Inflammatory macrophage treated with lipopolysaccharide for 1 hour (primary cell): ENCODE results near the gene PLN.

Experiments used
- DNase-seq, 2 donors: peaks; one replicate each; pipeline ENCODE4 v3.0.0-alpha.2; 2020 to 2022

The PLN gene

GRCh38 chr6:118548136-118548535 lies at the start of gene PLN:
TSS of gene PLN (plus strand) at chr6:118548296. CDS start at chr6:118558922, 10,626 bp downstream.
- DNase-seq = no peak

DNA sequence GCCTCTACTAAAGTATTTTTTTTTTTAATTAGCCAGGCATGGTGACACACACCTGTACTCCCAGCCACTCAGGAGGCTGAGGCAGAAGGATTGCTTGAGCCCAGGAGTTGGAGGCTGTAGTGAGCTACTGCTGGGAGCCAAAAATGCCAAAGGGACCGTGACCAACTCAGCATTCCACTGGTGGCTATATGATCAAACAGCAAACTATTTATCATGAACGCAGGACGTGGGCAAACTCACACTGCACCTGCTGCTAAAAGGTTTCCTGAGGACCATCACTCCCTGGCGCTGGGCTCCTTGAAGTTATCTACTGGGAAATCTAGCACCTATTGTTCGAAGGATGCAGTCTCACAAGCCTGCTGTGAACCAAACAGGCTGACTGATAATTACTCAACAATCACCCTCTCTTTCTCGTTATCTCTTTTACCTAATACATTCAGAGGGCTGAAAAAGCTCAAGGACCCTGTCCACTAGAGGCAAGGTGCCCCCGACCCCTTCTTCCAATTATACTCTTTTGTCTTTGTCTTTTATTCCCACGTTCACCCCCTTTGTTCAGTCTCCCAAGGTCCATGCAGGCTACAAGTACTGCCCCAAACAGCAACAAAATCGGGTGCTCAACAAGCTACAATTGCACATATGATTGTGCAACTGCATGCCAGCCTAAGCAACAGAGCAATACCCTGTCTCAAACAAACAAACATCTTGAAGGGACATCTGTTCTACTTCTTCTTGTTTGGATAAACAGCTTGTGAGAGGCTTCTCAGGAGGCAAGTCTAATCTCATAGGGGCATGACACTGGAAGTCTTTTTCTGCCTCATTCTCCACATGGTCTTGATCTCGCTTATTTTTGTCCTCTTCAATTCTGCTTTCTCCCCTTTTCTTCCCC lies 47.7 kb upstream of the PLN start:
- no peak for DNase-seq

GRCh38 chr6:118501099-118501498 lies 47.0 kb upstream of the PLN start:
- no peak for DNase-seq

DNA sequence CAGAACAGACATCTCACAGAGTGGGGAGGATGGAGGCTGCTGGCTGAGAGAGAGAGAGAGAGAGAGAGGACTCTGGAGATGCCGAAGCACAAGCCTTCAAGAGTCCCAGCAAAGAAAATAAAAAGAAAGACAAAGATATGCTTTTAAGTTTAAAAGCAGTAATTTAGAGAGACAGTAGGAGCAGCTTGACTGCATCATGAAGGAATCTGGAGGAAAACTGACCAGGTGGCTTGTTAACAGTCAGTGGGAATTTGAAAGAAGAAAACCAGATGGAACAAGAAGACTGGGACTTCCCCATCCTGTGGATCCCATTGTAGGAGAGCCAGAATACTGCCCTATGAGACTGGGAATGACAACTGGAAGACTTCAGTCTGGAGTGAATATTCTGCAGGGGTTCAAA lies 46.3 kb upstream of the PLN start:
- no peak for DNase-seq

- no peak for DNase-seq
These were observed 45.9 kb upstream of the PLN start for GRCh38 chr6:118502169-118502568.

DNA sequence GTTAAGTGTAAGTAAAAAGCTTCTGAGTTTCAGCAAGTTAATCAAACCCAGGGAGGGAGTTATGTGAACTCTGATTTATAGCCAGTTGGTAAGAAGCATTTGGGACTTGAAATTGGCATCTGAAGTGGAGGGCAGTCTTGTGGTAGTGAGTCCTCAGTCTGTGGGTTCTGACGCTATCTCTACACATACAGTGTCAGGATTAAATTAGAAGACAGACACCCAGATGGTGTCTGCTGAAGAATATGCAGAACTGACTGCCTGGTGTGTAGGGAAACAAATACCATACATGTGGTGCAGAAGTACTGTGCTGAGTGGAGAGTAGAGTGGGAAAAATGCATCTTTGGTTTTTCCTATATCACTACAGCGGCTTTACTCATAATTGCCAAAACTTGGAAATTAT lies 43.5 kb upstream of the PLN start:
- no peak for DNase-seq

DNA sequence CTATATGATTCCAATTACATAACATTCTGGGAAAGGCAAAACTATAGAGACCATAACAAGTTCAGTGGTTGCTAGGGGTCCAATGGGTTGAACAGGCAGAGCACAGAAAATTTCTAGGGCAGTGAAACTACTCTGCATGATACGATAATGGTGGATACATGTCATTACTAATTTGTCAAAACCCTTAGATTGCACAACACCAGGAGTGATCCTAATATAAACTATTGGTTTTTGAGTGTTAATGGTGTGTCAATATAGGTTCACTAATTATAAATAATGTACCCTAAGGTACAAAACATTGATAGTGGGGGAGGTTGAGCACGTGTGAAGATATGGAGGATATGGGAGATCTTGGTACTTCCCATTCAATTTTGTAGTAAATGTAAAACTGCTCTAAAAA lies 42.4 kb upstream of the PLN start:
- DNase-seq = no peak

DNA sequence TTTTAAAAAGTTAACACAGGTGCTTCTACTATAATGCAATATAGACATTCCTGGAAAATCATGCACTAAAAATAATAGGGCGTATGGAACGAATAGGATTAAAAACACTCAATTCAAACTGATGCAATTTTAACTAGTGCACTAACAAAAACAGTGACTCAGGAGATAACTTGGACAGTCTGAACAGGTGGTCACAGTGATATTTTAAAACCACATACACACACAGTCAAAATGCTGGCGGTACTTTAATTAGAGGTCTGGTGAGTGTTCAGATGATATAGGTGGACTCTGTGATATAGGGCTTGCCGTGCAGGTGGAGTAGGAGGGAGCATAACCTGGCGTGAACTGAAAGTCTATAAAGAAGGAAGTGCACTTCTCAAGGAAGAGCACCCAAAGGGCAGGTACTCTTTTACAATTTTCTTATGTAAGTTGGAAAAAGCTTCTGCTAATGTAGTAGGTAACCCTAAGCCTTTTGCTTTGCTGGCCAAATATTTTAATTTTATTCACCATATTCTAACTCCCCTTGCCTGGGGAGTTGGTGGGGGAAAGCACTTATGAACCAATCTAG lies 41.9 kb upstream of the PLN start:
- no peak for DNase-seq

- DNase-seq = no peak
These were observed 40.5 kb upstream of the PLN start for GRCh38 chr6:118507636-118508035.

DNA sequence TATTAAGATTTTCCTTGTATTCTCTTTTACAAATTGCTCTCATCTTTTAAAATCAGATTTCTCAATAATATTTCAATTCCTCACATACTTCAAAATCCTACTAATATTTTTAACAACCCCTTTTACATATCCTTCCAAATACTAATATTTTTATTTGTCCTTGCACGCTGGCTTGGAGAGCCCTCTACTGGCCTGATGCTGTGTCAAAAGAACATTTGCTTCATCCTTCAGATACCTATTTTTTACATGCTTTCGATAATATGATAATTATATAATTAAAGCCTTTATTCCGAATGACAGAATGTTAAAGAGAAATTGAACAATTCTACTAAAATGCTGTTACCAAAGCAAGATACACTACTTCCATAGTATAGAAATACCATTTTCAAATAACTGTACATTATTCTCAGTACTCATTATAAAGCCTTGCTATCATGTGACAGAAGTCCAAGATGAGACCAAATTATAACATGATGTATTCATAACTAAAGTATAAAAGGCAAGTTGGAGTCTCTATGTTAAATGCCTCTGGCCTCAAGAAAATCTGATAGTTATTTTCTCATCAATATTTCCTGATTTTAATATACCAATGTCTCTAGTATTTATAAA lies 39.0 kb upstream of the PLN start:
- DNase-seq = no peak

GRCh38 chr6:118511930-118512715 lies 36.0 kb upstream of the PLN start:
- no peak for DNase-seq

GRCh38 chr6:118514689-118515088 lies 33.4 kb upstream of the PLN start:
- DNase-seq = no peak

DNA sequence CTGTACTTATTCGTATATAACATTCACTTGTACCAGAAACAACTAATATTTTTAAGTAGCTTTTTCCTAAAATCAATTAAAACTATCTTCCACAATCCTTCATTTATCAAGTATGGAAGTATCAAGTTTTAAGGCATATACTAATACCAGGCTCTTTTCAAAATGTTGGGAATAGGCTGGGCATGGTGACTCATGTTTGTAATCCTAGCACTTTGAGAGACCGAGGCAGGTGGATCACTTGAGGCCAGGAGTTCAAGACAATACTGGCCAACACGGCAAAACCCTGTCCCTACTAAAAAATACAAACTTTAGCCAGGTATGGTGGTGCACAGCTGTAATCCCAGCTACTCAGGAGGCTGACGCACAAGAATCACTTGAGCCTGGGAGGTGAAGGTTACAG lies 25.7 kb upstream of the PLN start:
- no peak for DNase-seq

DNA sequence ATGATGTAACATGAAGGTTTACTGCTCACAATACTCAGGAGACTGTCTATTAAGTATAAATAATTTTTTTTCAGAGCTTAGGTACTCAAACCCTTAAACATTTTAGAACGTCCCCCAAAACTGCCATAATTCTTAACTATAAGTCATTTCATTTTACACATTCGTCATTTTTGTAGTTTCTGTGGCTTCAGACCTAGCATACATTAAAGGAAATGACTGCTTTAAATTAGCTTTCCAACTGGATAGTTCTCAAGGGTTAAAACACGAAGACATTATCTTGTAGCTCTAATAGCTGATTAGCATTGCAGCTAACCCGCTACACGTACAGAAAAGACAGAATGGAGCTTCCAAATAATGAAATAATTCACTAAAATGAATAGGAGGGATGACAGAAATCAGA lies 24.9 kb upstream of the PLN start:
- no peak for DNase-seq

GRCh38 chr6:118524686-118525085 lies 23.4 kb upstream of the PLN start:
- no peak for DNase-seq

DNA sequence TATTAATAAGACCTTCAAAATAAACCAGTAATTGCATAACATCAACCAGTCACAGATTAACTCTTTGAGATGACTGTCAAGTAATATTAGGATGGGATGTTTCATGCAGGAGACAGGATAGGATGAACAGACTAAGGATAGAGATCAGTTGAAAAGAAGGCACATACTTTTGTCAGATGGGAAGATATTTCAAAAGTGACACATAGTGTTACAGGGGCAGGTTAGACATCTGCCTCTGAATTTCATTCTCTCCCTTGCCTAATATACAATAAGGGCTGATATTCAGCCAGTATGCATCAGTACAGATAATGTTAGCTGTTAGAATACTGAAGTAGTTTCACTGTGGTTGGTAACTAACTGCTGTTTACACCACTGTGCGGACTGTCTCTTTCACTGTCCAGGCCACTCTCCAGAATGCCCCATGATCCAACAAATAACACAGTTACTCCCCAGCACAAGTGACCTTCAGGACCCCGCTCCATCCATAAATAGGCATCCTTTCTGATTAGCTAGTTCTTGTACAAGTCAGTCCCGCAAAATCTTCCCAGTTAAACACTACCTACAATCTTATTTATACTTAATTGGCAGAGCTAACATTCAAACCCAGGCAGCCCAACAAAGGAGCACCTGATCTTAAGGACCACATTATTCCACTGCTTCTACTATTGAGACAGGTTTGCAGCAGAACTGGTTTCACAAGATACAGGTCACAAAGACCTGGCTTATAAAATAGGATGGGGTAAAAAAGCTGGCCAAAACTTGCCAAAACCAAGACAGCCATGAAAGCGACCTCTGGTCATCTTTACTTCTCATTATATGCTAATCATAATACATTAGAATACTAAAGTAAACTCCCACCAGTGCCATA lies 21.9 kb upstream of the PLN start:
- DNase-seq = no peak

DNA sequence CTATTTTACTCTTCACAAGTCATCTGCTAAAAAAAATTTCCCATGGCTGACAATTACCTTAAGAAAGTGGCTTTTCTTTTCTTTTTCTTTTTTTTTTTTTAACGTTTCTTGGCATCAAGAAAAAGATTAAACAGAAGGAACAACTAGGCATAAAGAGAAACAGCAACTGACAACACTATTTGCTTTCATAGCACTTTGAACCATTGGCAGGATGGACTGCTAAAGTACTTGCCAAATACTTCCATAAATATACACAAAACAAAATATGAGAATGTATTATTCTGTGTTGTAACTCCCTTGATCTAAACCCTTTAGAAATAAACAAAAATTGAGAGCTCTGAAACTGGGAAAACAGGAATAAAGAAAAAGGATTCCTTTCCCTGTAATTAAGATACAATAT lies 20.0 kb upstream of the PLN start:
- DNase-seq = no peak

- no peak for DNase-seq
These were observed 18.3 kb upstream of the PLN start for GRCh38 chr6:118529756-118530155.

GRCh38 chr6:118530942-118531341 lies 17.2 kb upstream of the PLN start:
- DNase-seq = no peak

- no peak for DNase-seq
These were observed 12.8 kb upstream of the PLN start for GRCh38 chr6:118535176-118535844.

GRCh38 chr6:118536478-118536877 lies 11.6 kb upstream of the PLN start:
- no peak for DNase-seq

DNA sequence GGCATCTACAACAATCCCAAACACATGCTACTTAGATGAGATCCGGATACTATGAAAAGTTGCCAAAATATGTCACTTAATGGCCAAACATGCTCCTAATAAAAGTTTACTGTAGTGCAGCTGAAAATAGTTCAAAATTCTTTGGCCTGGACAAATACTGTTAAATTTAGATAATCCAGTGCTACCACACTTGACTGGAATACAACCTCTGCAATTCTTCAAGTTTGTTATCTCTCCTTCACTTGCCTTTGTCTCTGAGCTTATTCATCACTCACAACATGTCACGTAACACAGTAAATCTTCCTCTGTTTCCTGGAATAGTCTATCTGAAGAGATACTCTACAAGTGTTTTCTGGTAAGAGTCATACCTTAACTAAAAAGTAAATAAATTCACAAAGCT lies 10.5 kb upstream of the PLN start:
- DNase-seq = no peak
